SJCRH30 (cell line): ENCODE results near the gene SIRPB2. TPM values are rescaled to one million over a fixed set of nuclear protein-coding genes. Genes with fewer than 3 reads are reported as not detected.

Experiments
- DNase-seq, 2 experiments: peaks; one replicate each; pipeline ENCODE4 v3.0.0-alpha.2; 2015 to 2020
- H3K27ac ChIP-seq: fragments of 250-450 bp; sonication (Bioruptor Pico); 2 replicates; pipeline ENCODE4 v1.5.1; 2020; ENCODE audit warnings: mild to moderate bottlenecking, moderate library complexity
- H3K27me3 ChIP-seq: fragments of 250-450 bp; sonication (Bioruptor Pico); 2 replicates; pipeline ENCODE4 v1.5.1; 2020; ENCODE audit warnings: mild to moderate bottlenecking, moderate library complexity
- H3K36me3 ChIP-seq: fragments of 250-450 bp; sonication (Bioruptor Pico); 2 replicates; pipeline ENCODE4 v1.5.1; 2020; ENCODE audit warnings: mild to moderate bottlenecking, moderate library complexity
- H3K4me1 ChIP-seq: fragments of 250-450 bp; sonication (Bioruptor Pico); 2 replicates; pipeline ENCODE4 v1.5.1; 2020; ENCODE audit warnings: mild to moderate bottlenecking, moderate library complexity
- H3K4me3 ChIP-seq: fragments of 250-450 bp; sonication (Bioruptor Pico); 2 replicates; pipeline ENCODE4 v1.5.1; 2020; ENCODE audit warnings: mild to moderate bottlenecking, moderate library complexity
- H3K9me3 ChIP-seq: fragments of 250-450 bp; sonication (Bioruptor Pico); replicated peaks from 2 replicates; pipeline ENCODE4 v1.5.1; 2020; ENCODE audit warnings: mild to moderate bottlenecking, moderate library complexity
- total RNA-seq: library from RNA; depleted of rRNA; stranded (reverse); fragments of >200 nt; shearing (Covaris generic); gene quantifications from 2 replicates; pipeline ENCODE4 v1.2.3, GENCODE V29; 2014; rRNA removed

The SIRPB2 gene
- total RNA-seq, 1 experiment from 2014 or later = not detected

GRCh38 chr20:1429143-1429728, 62.0 kb downstream of the SIRPB2 start:
- H3K27me3 ChIP-seq = no peaks in the 10 kb centered on the region
- no peak for DNase-seq
- H3K9me3 ChIP-seq = no peaks in the 10 kb centered on the region
- H3K36me3 ChIP-seq = no peaks in the 10 kb centered on the region
- H3K4me3 ChIP-seq = no peak overlapping the region
- no peak overlapping the region for H3K27ac ChIP-seq
- H3K4me1 ChIP-seq = peaks cover 24% of the 10 kb centered on the region

GRCh38 chr20:1427457-1428054, 63.7 kb downstream of the SIRPB2 start:
- Histone ChIP-seq H3K4me1 (peaks cover 23% of the 10 kb centered on the region), H3K36me3 (no peaks in the 10 kb centered on the region), H3K27me3 (no peaks in the 10 kb centered on the region), H3K4me3 (no peak overlapping the region), H3K9me3 (no peaks in the 10 kb centered on the region), H3K27ac (peak overlapping the region; percentile 48)
- DNase-seq = peak; percentile 70 to 88

- Histone ChIP-seq H3K9me3 (peaks cover 1% of the 10 kb centered on the region; the same call in 1 of the 2 replicates), H3K27ac (no peak overlapping the region), H3K4me3 (no peak overlapping the region), H3K4me1 (peaks cover 23% of the 10 kb centered on the region), H3K27me3 (no peaks in the 10 kb centered on the region), H3K36me3 (no peaks in the 10 kb centered on the region)
- peak in 1 of 2 experiments; percentile 42 for DNase-seq
Observed at GRCh38 chr20:1426231-1426849, 64.9 kb downstream of the SIRPB2 start.

Other genes with a start within 250 kb of the SIRPB2 start
- gene SNPH, start 225.1 kb downstream of the SIRPB2 start, total RNA-seq = 2.9 and 3.0 TPM in 2 replicates
- 0.71 TPM in 2 replicates for gene SDCBP2, start 162.3 kb downstream of the SIRPB2 start, total RNA-seq
- 112 and 127 TPM in 2 replicates for gene FKBP1A, start 98.4 kb downstream of the SIRPB2 start, total RNA-seq
- 46.2 and 47.8 TPM in 2 replicates for gene NSFL1C, start 24.6 kb downstream of the SIRPB2 start, total RNA-seq
- gene SIRPD, start 66.3 kb upstream of the SIRPB2 start, total RNA-seq = not detected in 2 replicates
- gene SIRPB1, start 128.6 kb upstream of the SIRPB2 start, total RNA-seq = not detected in 2 replicates
- not detected in 2 replicates for gene SIRPG, start 166.4 kb upstream of the SIRPB2 start, total RNA-seq